Measurements from ENCODE around the gene ZEB2. TPM values are rescaled to one million over a fixed set of nuclear protein-coding genes. Genes with fewer than 3 reads are reported as not detected.

ZEB2 gene
- total and polyA plus RNA-seq, 2 donors (not counting 3 experiments of a cell fraction or from before 2014, with no cell fraction given) = 17.9 to 49.6 TPM

- TSS peak; percentile 49 for BruUV-seq (replicated peaks)
- intact Hi-C loops (cut with micrococcal nuclease) = loop anchor here (1.0 to 10.0 kb wide), 7 partner anchors 64 to 552 kb away; a partner anchor contains a TSS
- dilution Hi-C loops (cut with MboI; ENCODE audit: extremely low pct_ligation_motif_present, low sequenced_read_pairs) = no loop called here
- H3K36me3 ChIP-seq (ENCODE audit: control insufficient read depth in 2 of 2, extremely low read depth in 1 of 2, insufficient read depth in 2 of 2, low read length in 2 of 2) = no peaks in the 10 kb centered on the region
- no peaks in the 10 kb centered on the region for H3K27me3 ChIP-seq (ENCODE audit: control insufficient read depth in 2 of 2, insufficient read depth in 2 of 2, low read length in 2 of 2)
- ChIA-PET CTCF (interaction anchor here (0.6 to 1.5 kb wide), 2 partner anchors 9 to 34 kb away, joined by 3 to 8 read pairs; no protein-coding TSS in a partner anchor), POLR2A (no interaction called here)
- peak overlapping the region; percentile 97 for H3K4me2 ChIP-seq (ENCODE audit: insufficient read depth, low read length)
- peak; percentile 3 for TF ChIP-seq POLR2AphosphoS5 (IDR thresholded peaks at IDR 0.05; ENCODE audit: insufficient read depth, low read depth, low read length)
- no peak for TF ChIP-seq FOS (IDR thresholded peaks at IDR 0.05; ENCODE audit: borderline replicate concordance, insufficient read depth, low read length)
- TF ChIP-seq, protein P1, sequence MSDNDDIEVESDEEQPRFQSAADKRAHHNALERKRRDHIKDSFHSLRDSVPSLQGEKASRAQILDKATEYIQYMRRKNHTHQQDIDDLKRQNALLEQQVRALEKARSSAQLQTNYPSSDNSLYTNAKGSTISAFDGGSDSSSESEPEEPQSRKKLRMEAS (IDR thresholded peaks at IDR 0.05; ENCODE audit: insufficient read depth, insufficient read length) = no peak
- no peak for TF ChIP-seq EZH2 (IDR thresholded peaks at IDR 0.05; ENCODE audit: borderline replicate concordance, low read depth, low read length, severe bottlenecking)
- H3K4me3 ChIP-seq (replicated peaks in 1 of 3; ENCODE audit: insufficient read depth in 1 of 3, low read depth in 1 of 3, low read length in 3 of 3) = peak overlapping the region in 1 of 3 experiments; percentile 77
- no peaks in the 10 kb centered on the region for H4K20me1 ChIP-seq (replicated peaks; ENCODE audit: control insufficient read depth, extremely low read depth, insufficient read depth, low read length)
- no peaks in the 10 kb centered on the region for H3K9me1 ChIP-seq (replicated peaks; ENCODE audit: control insufficient read depth, extremely low read depth, insufficient read depth, low read length)
- H3K9ac ChIP-seq (replicated peaks; ENCODE audit: extremely low read depth, insufficient read depth, low read length) = peak overlapping the region; percentile 91
- peak overlapping the region; percentile 92 for H3K27ac ChIP-seq (ENCODE audit: insufficient read depth, low read depth, low read length)
- DNase-seq (ENCODE audit: low read depth, low spot score) (no peak), FAIRE-seq (no peak)
- peaks cover 18% of the 10 kb centered on the region for H3K79me2 ChIP-seq (ENCODE audit: control insufficient read depth, insufficient read depth, low read length)
- H3K9me3 ChIP-seq (replicated peaks; ENCODE audit: control insufficient read depth, insufficient read depth, low read length) = no peaks in the 10 kb centered on the region
- peak overlapping the region; percentile 13 for H2AFZ ChIP-seq (ENCODE audit: low read depth, low read length)
- H3K4me1 ChIP-seq (ENCODE audit: control insufficient read depth, extremely low read depth, insufficient read depth, low read length) = peaks cover 52% of the 10 kb centered on the region
These were observed 67.0 kb downstream of the ZEB2 start for GRCh38 chr2:144452989-144453336.

DNA sequence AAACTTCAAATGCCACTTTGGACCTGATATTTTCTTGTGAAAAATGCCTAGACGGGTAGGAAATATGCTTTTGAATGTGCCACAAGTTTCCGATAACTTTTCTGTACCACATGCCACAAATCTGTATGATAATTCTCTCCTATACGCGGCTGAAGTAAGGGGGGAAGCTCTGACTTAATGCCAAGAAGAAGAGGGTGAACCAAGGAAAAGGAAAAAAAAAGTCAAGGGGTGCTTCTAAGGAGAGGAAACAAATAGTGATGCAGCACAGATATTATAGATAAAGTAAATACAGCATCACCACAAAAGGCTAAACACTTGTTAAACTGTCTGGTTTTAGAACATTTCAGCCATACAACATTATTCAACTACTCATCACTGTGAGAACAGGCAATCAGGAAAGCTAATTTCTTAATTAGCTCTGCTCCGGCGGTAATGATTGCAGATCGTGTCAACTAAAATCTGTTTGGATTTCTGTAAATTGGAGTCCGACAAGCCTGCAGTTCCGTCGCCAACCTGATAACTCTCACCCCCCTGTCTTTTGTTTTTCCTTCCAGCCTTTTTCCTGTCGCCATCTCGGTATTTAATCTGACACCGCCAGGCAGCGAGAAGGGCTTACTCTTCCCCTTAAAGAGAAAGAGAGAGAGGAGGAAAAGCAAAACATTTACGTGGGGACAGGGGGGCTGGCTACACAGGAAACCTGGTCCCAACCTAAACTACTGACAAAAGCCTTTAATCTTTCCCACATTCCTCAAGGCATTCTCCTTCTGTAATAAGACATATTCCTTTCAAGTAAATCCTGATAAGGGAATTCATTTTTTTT is 67.5 kb downstream of the ZEB2 start:
- ChIA-PET POLR2A (no interaction called here), CTCF (interaction anchor here (1.5 to 3.8 kb wide), 2 partner anchors 9 to 14 kb away, joined by 8 to 29 read pairs; no protein-coding TSS in a partner anchor)
- FAIRE-seq (peak; percentile 46), DNase-seq (ENCODE audit: low read depth, low spot score) (peak; percentile 88)
- H2AFZ ChIP-seq (ENCODE audit: low read depth, low read length) = peak overlapping the region; percentile 64
- H3K27me3 ChIP-seq (ENCODE audit: control insufficient read depth in 2 of 2, insufficient read depth in 2 of 2, low read length in 2 of 2) = no peaks in the 10 kb centered on the region
- H3K4me3 ChIP-seq (replicated peaks in 1 of 3; ENCODE audit: insufficient read depth in 1 of 3, low read depth in 1 of 3, low read length in 3 of 3) = peak overlapping the region; percentile 12 to 77 (median 21)
- H3K36me3 ChIP-seq (ENCODE audit: control insufficient read depth in 2 of 2, extremely low read depth in 1 of 2, insufficient read depth in 2 of 2, low read length in 2 of 2) = no peaks in the 10 kb centered on the region
- TF ChIP-seq POLR2A (IDR thresholded peaks at IDR 0.05; ENCODE audit: low read depth, low read length) (no peak), MYC (IDR thresholded peaks at IDR 0.05; ENCODE audit: low read depth, low read length) (no peak), JUN (IDR thresholded peaks at IDR 0.05; ENCODE audit: borderline replicate concordance, insufficient read depth, insufficient read length, low read depth) (no peak), POLR2AphosphoS5 (IDR thresholded peaks at IDR 0.05; ENCODE audit: insufficient read depth, low read depth, low read length) (peak; percentile 13), CTCF (IDR thresholded peaks at IDR 0.05; ENCODE audit: extremely low read depth in 1 of 2, insufficient read depth in 1 of 2, low read depth in 1 of 2, low read length in 2 of 2) (peak; percentile 23 to 46), EZH2 (IDR thresholded peaks at IDR 0.05; ENCODE audit: borderline replicate concordance, low read depth, low read length, severe bottlenecking) (no peak), GATA2 (IDR thresholded peaks at IDR 0.05; ENCODE audit: insufficient read depth, insufficient read length, low read depth, low read length) (peak; percentile 52), FOS (IDR thresholded peaks at IDR 0.05; ENCODE audit: borderline replicate concordance, insufficient read depth, low read length) (peak; percentile 9)
- TF ChIP-seq, protein P1 (IDR thresholded peaks at IDR 0.05; ENCODE audit: insufficient read depth, insufficient read length) = no peak
- intact Hi-C loops (cut with micrococcal nuclease) = loop anchor here (1.0 to 10.0 kb wide), 7 partner anchors 65 to 552 kb away; a partner anchor contains a TSS
- dilution Hi-C loops (cut with MboI; ENCODE audit: extremely low pct_ligation_motif_present, low sequenced_read_pairs) = no loop called here
- peaks cover 52% of the 10 kb centered on the region for H3K4me1 ChIP-seq (ENCODE audit: control insufficient read depth, extremely low read depth, insufficient read depth, low read length)
- peak overlapping the region; percentile 92 for H3K27ac ChIP-seq (ENCODE audit: insufficient read depth, low read depth, low read length)
- no peaks in the 10 kb centered on the region for H3K9me3 ChIP-seq (replicated peaks; ENCODE audit: control insufficient read depth, insufficient read depth, low read length)
- H3K9ac ChIP-seq (replicated peaks; ENCODE audit: extremely low read depth, insufficient read depth, low read length) = peak overlapping the region; percentile 91
- no TSS peak for BruUV-seq (replicated peaks)
- peaks cover 16% of the 10 kb centered on the region for H3K79me2 ChIP-seq (ENCODE audit: control insufficient read depth, insufficient read depth, low read length)
- no peaks in the 10 kb centered on the region for H3K9me1 ChIP-seq (replicated peaks; ENCODE audit: control insufficient read depth, extremely low read depth, insufficient read depth, low read length)
- H4K20me1 ChIP-seq (replicated peaks; ENCODE audit: control insufficient read depth, extremely low read depth, insufficient read depth, low read length) = no peaks in the 10 kb centered on the region
- peak overlapping the region; percentile 97 for H3K4me2 ChIP-seq (ENCODE audit: insufficient read depth, low read length)

Measured in endothelial cell of umbilical vein (primary cell).